HCT116 (cell line): ENCODE data around the gene TANC1.

Experiments used
- CEBPB ChIP-seq: IDR thresholded peaks from 2 replicates; pipeline ENCODE4 v1.6.1; 2012; ENCODE audit warnings: low read depth
- CTCF ChIP-seq, 3 experiments: fragments of 200-600 bp in 1 of 3; sonication (generic) in 1 of 3; IDR thresholded peaks in 2 of 3; conservative IDR thresholded peaks in 1 of 3; 2 replicates each; pipeline ENCODE4 v1.5.1; 2012 to 2017; ENCODE audit warnings: low read depth in 2 of 3, low read length in 2 of 3, antibody characterized with exemption in 1 of 3, borderline replicate concordance in 1 of 3, control low read depth in 1 of 3, mild to moderate bottlenecking in 1 of 3, mixed read lengths in 1 of 3, mixed run types in 1 of 3, moderate library complexity in 1 of 3; ENCODE audit not compliant: insufficient read depth in 1 of 3
- EZH2phosphoT487 ChIP-seq: fragments of 200-600 bp; IDR thresholded peaks from 2 replicates; pipeline ENCODE4 v1.6.1; 2018; ENCODE audit warnings: antibody characterized with exemption, borderline replicate concordance
- JUND ChIP-seq: IDR thresholded peaks from 2 replicates; pipeline ENCODE4 v1.6.1; 2012
- POLR2AphosphoS5 ChIP-seq: IDR thresholded peaks from 2 replicates; pipeline ENCODE4 v1.6.1; 2011; ENCODE audit warnings: mild to moderate bottlenecking, low read depth, low read length, moderate library complexity

- TF ChIP-seq CTCF (IDR thresholded peaks at IDR 0.05 in 2 of 3, conservative IDR thresholded peaks at IDR 0.05 in 1 of 3; ENCODE audit: borderline replicate concordance in 1 of 3, insufficient read depth in 1 of 3, low read depth in 2 of 3, low read length in 2 of 3) (no peak), JUND (0 out of 2 replicates have a peak, but pooled peaks have one; percentile 57), CEBPB (no peak), POLR2AphosphoS5 (no peak), EZH2phosphoT487 (no peak)
Measured at GRCh38 chr2:159265171-159265576, 296.7 kb downstream of the TANC1 start.
